SU-DHL-6 (cell line): ENCODE measurements around the gene ANAPC2.

Experiments used
- EZH2phosphoT487 ChIP-seq: fragments of 200-600 bp; sonication (generic), shearing (Covaris generic); conservative IDR thresholded peaks from 2 replicates; pipeline ENCODE4 v1.6.1; 2018; ENCODE audit warnings: mild to moderate bottlenecking, antibody characterized with exemption, low read length, moderate library complexity, mixed read lengths
- TF ChIP-seq, protein P1 (sequence below): fragments of 200-600 bp; sonication (generic); IDR thresholded peaks from one replicate; pipeline ENCODE4 v1.5.1; 2017; ENCODE audit warnings: antibody characterized with exemption, mild to moderate bottlenecking, low read length, moderate library complexity; ENCODE audit not compliant: insufficient read depth, poor library complexity, severe bottlenecking

DNA sequence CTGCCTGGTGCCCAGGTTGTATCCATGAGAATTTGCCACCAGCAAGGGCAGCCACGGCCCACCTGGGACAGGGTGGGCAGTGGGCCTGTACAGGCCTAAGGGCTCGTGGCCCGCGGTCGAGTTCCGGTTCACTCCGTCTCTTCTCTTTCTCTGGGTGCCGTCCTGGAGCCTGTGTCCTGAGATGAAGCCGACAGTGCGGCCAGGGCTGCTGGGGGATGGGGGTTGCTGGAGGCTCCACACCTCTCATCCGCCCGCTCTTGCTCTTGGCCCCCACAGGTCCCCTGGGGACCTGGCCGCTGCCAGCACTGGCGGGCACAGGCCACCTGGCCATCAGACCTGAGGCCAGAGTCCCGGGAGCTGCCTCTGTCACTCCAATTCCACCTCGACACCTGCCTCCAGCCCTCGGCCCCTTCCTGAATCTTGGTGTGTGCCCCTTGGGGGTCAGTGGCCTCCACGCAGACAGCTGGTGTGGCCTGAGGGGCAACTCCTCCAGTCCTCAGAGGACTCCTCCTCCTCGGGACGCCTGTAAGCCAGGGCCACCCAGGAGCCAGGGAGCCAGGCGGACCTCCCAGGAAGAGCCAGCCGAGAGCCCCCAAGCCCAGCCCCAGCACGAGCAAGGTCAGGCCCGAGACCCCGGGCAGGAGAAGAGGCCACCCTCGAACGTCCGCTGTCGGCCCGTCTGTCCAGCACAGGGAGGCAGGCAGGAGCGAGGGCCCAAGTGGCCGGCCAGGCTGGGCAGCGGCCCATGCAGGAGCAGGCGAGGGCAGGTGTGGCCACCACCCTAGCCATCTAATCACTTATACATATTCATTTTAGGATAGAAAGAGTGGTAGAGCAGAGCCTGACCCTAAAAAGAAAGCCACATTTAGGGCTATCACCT is 23.8 kb downstream of the ANAPC2 start:
- TF ChIP-seq, protein P1, sequence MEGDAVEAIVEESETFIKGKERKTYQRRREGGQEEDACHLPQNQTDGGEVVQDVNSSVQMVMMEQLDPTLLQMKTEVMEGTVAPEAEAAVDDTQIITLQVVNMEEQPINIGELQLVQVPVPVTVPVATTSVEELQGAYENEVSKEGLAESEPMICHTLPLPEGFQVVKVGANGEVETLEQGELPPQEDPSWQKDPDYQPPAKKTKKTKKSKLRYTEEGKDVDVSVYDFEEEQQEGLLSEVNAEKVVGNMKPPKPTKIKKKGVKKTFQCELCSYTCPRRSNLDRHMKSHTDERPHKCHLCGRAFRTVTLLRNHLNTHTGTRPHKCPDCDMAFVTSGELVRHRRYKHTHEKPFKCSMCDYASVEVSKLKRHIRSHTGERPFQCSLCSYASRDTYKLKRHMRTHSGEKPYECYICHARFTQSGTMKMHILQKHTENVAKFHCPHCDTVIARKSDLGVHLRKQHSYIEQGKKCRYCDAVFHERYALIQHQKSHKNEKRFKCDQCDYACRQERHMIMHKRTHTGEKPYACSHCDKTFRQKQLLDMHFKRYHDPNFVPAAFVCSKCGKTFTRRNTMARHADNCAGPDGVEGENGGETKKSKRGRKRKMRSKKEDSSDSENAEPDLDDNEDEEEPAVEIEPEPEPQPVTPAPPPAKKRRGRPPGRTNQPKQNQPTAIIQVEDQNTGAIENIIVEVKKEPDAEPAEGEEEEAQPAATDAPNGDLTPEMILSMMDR: no peak
- no peak for TF ChIP-seq EZH2phosphoT487
